ENCODE results near the gene IGSF23.

GRCh38 chr19:44647144-44647543 is 33.8 kb downstream of the IGSF23 start:
- TF ChIP-seq CTCF (IDR thresholded peaks at IDR 0.05) (no peak), ZFX (IDR thresholded peaks at IDR 0.05; ENCODE audit: borderline replicate concordance) (no peak)
